ENCODE data around the gene LAPTM4A.

Gene LAPTM4A

GRCh38 chr2:20062615-20063545, 11.5 kb upstream of the LAPTM4A start:
- no peak for TF ChIP-seq CTCF (IDR thresholded peaks at IDR 0.05; ENCODE audit: low read depth, low read length)
- DNase-seq (ENCODE audit: low read depth, low spot score), result peak; percentile 96
- in situ Hi-C loops (cut with HindIII; ENCODE audit: low sequenced_read_pairs), result no loop called here
- H3K4me3 ChIP-seq (ENCODE audit: low read depth, low read length), result no peak overlapping the region

- TF ChIP-seq CTCF (IDR thresholded peaks at IDR 0.05; ENCODE audit: low read depth, low read length), result no peak
- in situ Hi-C loops (cut with HindIII; ENCODE audit: low sequenced_read_pairs), result no loop called here
- H3K4me3 ChIP-seq (ENCODE audit: low read depth, low read length), result no peak overlapping the region
- DNase-seq (ENCODE audit: low read depth, low spot score), result no peak
Measured at GRCh38 chr2:20061940-20062339, 10.5 kb upstream of the LAPTM4A start.

GRCh38 chr2:20061476-20061875, 10.0 kb upstream of the LAPTM4A start:
- TF ChIP-seq CTCF (IDR thresholded peaks at IDR 0.05; ENCODE audit: low read depth, low read length), result no peak
- in situ Hi-C loops (cut with HindIII; ENCODE audit: low sequenced_read_pairs), result no loop called here
- H3K4me3 ChIP-seq (ENCODE audit: low read depth, low read length), result no peak overlapping the region
- DNase-seq (ENCODE audit: low read depth, low spot score), result peak; percentile 62

GRCh38 chr2:20060106-20060505, 8.7 kb upstream of the LAPTM4A start:
- no peak for DNase-seq (ENCODE audit: low read depth, low spot score)
- TF ChIP-seq CTCF (IDR thresholded peaks at IDR 0.05; ENCODE audit: low read depth, low read length), result no peak
- in situ Hi-C loops (cut with HindIII; ENCODE audit: low sequenced_read_pairs), result no loop called here
- H3K4me3 ChIP-seq (ENCODE audit: low read depth, low read length), result no peak overlapping the region

- no peak overlapping the region for H3K4me3 ChIP-seq (ENCODE audit: low read depth, low read length)
- no peak for DNase-seq (ENCODE audit: low read depth, low spot score)
- TF ChIP-seq CTCF (IDR thresholded peaks at IDR 0.05; ENCODE audit: low read depth, low read length), result no peak
- in situ Hi-C loops (cut with HindIII; ENCODE audit: low sequenced_read_pairs), result no loop called here
Measured at GRCh38 chr2:20057268-20057667, 5.8 kb upstream of the LAPTM4A start.

GRCh38 chr2:20054931-20055330, 3.5 kb upstream of the LAPTM4A start:
- no peak overlapping the region for H3K4me3 ChIP-seq (ENCODE audit: low read depth, low read length)
- in situ Hi-C loops (cut with HindIII; ENCODE audit: low sequenced_read_pairs), result no loop called here
- DNase-seq (ENCODE audit: low read depth, low spot score), result no peak
- TF ChIP-seq CTCF (IDR thresholded peaks at IDR 0.05; ENCODE audit: low read depth, low read length), result no peak
